ENCODE results near the gene KCNE3. TPM values are rescaled to one million over a fixed set of nuclear protein-coding genes. Genes with fewer than 3 reads are reported as not detected.
A peak's percentile ranks its signal among the peaks of the same experiment; 100 is the strongest.

The KCNE3 gene
- total and polyA plus RNA-seq, 2 of the 13 experiments (the other 11 are each of a cell fraction or from before 2014, with no cell fraction given), result 0.33 to 2.2 TPM

- TF ChIP-seq RXRA (CRISPR knock-in tag; IDR thresholded peaks at IDR 0.05), result peak; percentile 54; the same call in 1 of the 2 replicates
- no peak for TF ChIP-seq LCORL (IDR thresholded peaks at IDR 0.05)
- peak; percentile 78 for TF ChIP-seq LCORL (CRISPR knock-in tag; IDR thresholded peaks at IDR 0.05)
- no peak for TF ChIP-seq ZNF280D (CRISPR knock-in tag; IDR thresholded peaks at IDR 0.05)
- TF ChIP-seq CAMTA2 (CRISPR knock-in tag; IDR thresholded peaks at IDR 0.05; ENCODE audit: borderline replicate concordance), result no peak
- 0 out of 2 replicates have a peak, but pooled peaks have one; percentile 37 for TF ChIP-seq KDM2A (CRISPR knock-in tag; IDR thresholded peaks at IDR 0.05; ENCODE audit: borderline replicate concordance, low read depth)
- no peak for TF ChIP-seq ZBTB33 (CRISPR knock-in tag; IDR thresholded peaks at IDR 0.05)
- no peak for TF ChIP-seq ZFP36L1 (CRISPR knock-in tag; IDR thresholded peaks at IDR 0.05)
- no peak for TF ChIP-seq SRSF9 (IDR thresholded peaks at IDR 0.05; ENCODE audit: borderline replicate concordance, insufficient read depth, low read depth, low read length, poor library complexity, severe bottlenecking)
- TF ChIP-seq ZNF34 (CRISPR knock-in tag; IDR thresholded peaks at IDR 0.05; ENCODE audit: borderline replicate concordance), result no peak
- no peak for TF ChIP-seq ZNF432 (CRISPR knock-in tag; IDR thresholded peaks at IDR 0.05; ENCODE audit: borderline replicate concordance)
- TF ChIP-seq ZNF33B (CRISPR knock-in tag; IDR thresholded peaks at IDR 0.05), result no peak
- TF ChIP-seq ZNF713 (CRISPR knock-in tag; IDR thresholded peaks at IDR 0.05), result no peak
- TF ChIP-seq U2AF1 (optimal IDR thresholded peaks at IDR 0.05; ENCODE audit: low read depth, low read length), result no peak
- TF ChIP-seq ISL2 (CRISPR knock-in tag; IDR thresholded peaks at IDR 0.05), result no peak
- no peak for TF ChIP-seq LRRFIP1 (CRISPR knock-in tag; conservative IDR thresholded peaks at IDR 0.05)
- peak; percentile 98 for TF ChIP-seq CEBPG (CRISPR knock-in tag; IDR thresholded peaks at IDR 0.05)
- no peak for TF ChIP-seq CREB1 (IDR thresholded peaks at IDR 0.05)
- no peak for TF ChIP-seq CREB1 (CRISPR knock-in tag; IDR thresholded peaks at IDR 0.05)
- 0 out of 2 replicates have a peak, but pooled peaks have one; percentile 20 for TF ChIP-seq MLX (CRISPR knock-in tag; IDR thresholded peaks at IDR 0.05)
- TF ChIP-seq ETV5 (CRISPR knock-in tag; IDR thresholded peaks at IDR 0.05; ENCODE audit: borderline replicate concordance), result peak; percentile 81
- no peak for TF ChIP-seq ZNF280B (CRISPR knock-in tag; IDR thresholded peaks at IDR 0.05; ENCODE audit: borderline replicate concordance)
- no peak for TF ChIP-seq ADNP (CRISPR knock-in tag; IDR thresholded peaks at IDR 0.05)
These were observed 5.3 kb downstream of the KCNE3 start (continued) for GRCh38 chr11:74462009-74462408.

Measured in HepG2 (cell line).